AG04450 (cell line): ENCODE results near the gene SV2B. TPM values are rescaled to one million over a fixed set of nuclear protein-coding genes. Genes with fewer than 3 reads are reported as not detected.

ENCODE experiments used
- CTCF ChIA-PET: fragments of 300-600, 350-600 bp; formaldehyde crosslinking; extraction: SDS; loops from one replicate; lab custom pipeline; 2022; ENCODE audit warnings: antibody characterized with exemption, inconsistent platforms; lab: Charles Lee
- POLR2A ChIA-PET: fragments of 350-600 bp; formaldehyde crosslinking; extraction: SDS; loops from one replicate; lab custom pipeline; 2021; ENCODE audit warnings: antibody characterized with exemption, inconsistent platforms; lab: Yijun Ruan, JAX
- DNase-seq: peaks from one replicate; pipeline ENCODE4 v3.0.0-alpha.2; 2011; ENCODE audit warnings: low read depth, low spot score
- H3K27ac ChIP-seq: one replicate; pipeline ENCODE4 v1.5.1; 2012; ENCODE audit warnings: low read depth, low read length, control low read depth
- H3K27me3 ChIP-seq: one replicate; pipeline ENCODE4 v1.6.0; 2012; ENCODE audit warnings: low read length; ENCODE audit not compliant: control insufficient read depth, insufficient read depth
- H3K4me3 ChIP-seq: 2 replicates; pipeline ENCODE4 v1.5.1; 2011; ENCODE audit warnings: mild to moderate bottlenecking, low read depth, low read length, control low read depth
- H3K9me3 ChIP-seq: 2 replicates; pipeline ENCODE4 v1.5.1; 2012; ENCODE audit warnings: low read length; ENCODE audit not compliant: control insufficient read depth, insufficient read depth
- polyA plus RNA-seq: library from polyadenylated mRNA; depleted of rRNA; stranded (reverse); fragments of >200 nt; gene quantifications from 2 replicates; pipeline ENCODE4 v1.2.3, GENCODE V29; 2011
- TF ChIP-seq, protein P1 (sequence below): IDR thresholded peaks from 2 replicates; pipeline ENCODE4 v1.5.1; 2011; ENCODE audit warnings: low read depth, low read length, control low read depth, inconsistent platforms

Gene SV2B
- polyA plus RNA-seq, 1 experiment: not detected

DNA sequence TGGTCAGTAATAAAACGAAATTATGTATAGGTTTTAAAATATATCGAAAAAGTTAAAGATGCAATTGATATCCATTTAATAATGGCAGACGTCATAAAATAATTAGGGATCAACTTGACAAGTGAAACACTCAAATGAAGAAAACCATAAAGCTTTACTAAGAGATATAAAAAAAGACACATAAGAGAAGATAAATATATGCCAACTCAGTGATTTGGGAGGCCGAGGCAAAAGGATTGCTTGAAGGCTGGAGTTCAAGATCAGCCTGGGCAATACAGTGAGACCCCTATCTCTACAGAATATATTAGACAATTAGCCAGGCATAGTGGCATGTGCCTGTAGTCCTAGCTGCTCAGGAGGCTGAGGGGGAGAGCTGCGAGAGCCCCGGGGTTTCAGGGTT is 190.5 kb downstream of the SV2B start:
- Histone ChIP-seq H3K4me3 (no peak overlapping the region), H3K9me3 (no peaks in the 10 kb centered on the region), H3K27ac (no peak overlapping the region), H3K27me3 (no peaks in the 10 kb centered on the region)
- no peak for DNase-seq
- CTCF ChIA-PET: interaction anchor here (0.5 kb wide), 1 partner anchor 22 kb away, joined by 5 read pairs; no protein-coding TSS in a partner anchor
- TF ChIP-seq, protein P1, sequence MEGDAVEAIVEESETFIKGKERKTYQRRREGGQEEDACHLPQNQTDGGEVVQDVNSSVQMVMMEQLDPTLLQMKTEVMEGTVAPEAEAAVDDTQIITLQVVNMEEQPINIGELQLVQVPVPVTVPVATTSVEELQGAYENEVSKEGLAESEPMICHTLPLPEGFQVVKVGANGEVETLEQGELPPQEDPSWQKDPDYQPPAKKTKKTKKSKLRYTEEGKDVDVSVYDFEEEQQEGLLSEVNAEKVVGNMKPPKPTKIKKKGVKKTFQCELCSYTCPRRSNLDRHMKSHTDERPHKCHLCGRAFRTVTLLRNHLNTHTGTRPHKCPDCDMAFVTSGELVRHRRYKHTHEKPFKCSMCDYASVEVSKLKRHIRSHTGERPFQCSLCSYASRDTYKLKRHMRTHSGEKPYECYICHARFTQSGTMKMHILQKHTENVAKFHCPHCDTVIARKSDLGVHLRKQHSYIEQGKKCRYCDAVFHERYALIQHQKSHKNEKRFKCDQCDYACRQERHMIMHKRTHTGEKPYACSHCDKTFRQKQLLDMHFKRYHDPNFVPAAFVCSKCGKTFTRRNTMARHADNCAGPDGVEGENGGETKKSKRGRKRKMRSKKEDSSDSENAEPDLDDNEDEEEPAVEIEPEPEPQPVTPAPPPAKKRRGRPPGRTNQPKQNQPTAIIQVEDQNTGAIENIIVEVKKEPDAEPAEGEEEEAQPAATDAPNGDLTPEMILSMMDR: no peak
- POLR2A ChIA-PET: no interaction called here

DNA sequence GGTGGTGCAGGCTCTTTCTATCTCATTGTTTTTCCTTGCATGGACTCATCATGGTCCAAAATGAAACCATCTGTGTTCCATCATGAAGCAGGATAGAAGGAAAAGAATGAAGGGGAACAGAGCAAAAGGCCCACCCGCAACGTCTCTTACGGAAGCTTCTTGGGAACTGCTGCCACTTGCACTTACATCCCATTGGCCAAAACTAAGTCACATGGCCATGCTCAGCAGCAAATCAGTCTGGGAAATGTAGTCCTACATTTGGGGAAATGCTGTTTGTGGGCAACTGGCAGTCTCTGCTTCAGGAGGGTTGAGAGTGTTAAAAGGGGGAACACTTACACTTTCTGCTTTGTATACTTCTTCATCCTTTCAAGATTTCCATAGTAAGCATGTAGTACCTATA is 191.6 kb downstream of the SV2B start:
- H3K4me3 ChIP-seq: no peak overlapping the region
- POLR2A ChIA-PET: no interaction called here
- H3K27me3 ChIP-seq: no peaks in the 10 kb centered on the region
- DNase-seq: no peak
- no peaks in the 10 kb centered on the region for H3K9me3 ChIP-seq
- H3K27ac ChIP-seq: no peak overlapping the region
- TF ChIP-seq, protein P1: no peak
- CTCF ChIA-PET: no interaction called here

DNA sequence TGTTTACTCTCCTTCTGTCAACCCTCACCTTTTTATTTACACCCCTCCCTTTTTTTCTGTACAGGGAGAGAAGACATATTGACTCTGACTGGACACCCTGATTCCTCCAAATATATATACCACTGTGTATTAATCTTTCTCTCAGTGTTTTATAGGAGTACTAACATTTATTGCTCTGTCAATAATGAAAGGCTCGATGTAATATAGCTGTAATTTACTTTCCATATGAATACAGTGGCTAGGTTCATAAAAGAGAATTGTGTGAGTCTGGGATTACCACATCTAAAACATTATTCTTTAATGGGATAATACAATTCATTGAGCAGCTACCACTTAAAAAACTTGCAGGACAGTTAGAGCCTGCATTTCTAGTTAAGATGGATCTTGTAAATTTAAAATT is 194.3 kb downstream of the SV2B start:
- TF ChIP-seq, protein P1: no peak
- H3K9me3 ChIP-seq: no peaks in the 10 kb centered on the region
- no peak overlapping the region for H3K4me3 ChIP-seq
- no peak for DNase-seq
- POLR2A ChIA-PET: no interaction called here
- no peaks in the 10 kb centered on the region for H3K27me3 ChIP-seq
- no peak overlapping the region for H3K27ac ChIP-seq
- CTCF ChIA-PET: interaction anchor here (1.0 to 1.2 kb wide), 2 partner anchors 8 to 22 kb away, joined by 4 to 6 read pairs; no protein-coding TSS in a partner anchor

DNA sequence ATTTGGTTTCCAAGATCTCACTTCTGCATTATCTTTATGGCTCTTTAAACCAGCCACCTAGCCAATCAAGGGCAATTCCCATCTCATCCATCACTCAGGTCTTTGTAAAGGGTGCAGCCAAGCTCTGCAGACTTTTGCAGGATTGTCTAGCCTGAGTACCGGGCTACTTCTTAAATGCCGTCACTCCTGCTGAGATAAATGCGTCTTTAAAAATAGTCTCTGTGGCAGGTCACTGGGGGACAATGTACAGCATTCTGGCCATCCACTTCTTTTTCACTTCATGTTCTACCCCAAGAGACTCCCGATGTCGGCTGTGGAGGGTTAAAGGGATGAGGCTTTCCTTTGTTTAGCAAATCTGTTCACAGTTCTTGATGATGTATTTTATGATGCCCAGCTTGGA is 194.7 kb downstream of the SV2B start:
- CTCF ChIA-PET: interaction anchor here (1.0 to 1.2 kb wide), 2 partner anchors 8 to 23 kb away, joined by 4 to 6 read pairs; no protein-coding TSS in a partner anchor
- TF ChIP-seq, protein P1: no peak
- no peak overlapping the region for H3K27ac ChIP-seq
- no peak for DNase-seq
- H3K4me3 ChIP-seq: no peak overlapping the region
- no peaks in the 10 kb centered on the region for H3K27me3 ChIP-seq
- POLR2A ChIA-PET: no interaction called here
- no peaks in the 10 kb centered on the region for H3K9me3 ChIP-seq

DNA sequence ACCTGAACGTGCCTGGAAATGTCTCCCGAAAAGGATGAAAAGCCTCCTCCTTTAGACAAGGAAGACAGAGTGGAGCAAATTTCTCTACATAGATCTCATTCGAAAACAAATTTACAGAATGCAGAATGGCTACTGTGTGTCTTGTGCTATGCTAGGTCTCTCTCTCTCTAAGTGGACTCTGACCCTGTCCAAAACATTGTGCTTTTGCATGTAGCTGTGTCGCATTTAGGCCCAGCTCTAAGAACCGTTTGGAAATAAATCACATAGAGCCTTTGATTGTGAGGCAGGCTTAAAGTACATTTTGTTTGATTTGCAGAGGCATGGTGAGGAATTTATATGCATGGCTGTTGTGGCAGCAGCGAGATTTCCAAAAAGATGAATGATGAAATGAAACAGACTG is 198.0 kb downstream of the SV2B start:
- H3K27ac ChIP-seq: no peak overlapping the region
- no peaks in the 10 kb centered on the region for H3K9me3 ChIP-seq
- POLR2A ChIA-PET: no interaction called here
- peaks cover 2% of the 10 kb centered on the region for H3K27me3 ChIP-seq
- CTCF ChIA-PET: interaction anchor here (1.0 to 1.9 kb wide), 3 partner anchors 408 to 785 kb away, joined by 3 to 6 read pairs (median 5); no protein-coding TSS in a partner anchor
- DNase-seq: no peak
- TF ChIP-seq, protein P1: no peak
- no peak overlapping the region for H3K4me3 ChIP-seq
